ENCODE results near the gene ARMC2.

ARMC2 gene

GRCh38 chr6:108904741-108905140, 56.5 kb downstream of the ARMC2 start:
- no peak for DNase-seq (ENCODE audit: low read depth)
- TF ChIP-seq CTCF (IDR thresholded peaks at IDR 0.05; ENCODE audit: control insufficient read depth, extremely low read depth, insufficient read depth): no peak
- H3K4me3 ChIP-seq (ENCODE audit: low read depth, low read length): no peak overlapping the region

GRCh38 chr6:108914235-108915022, 66.2 kb downstream of the ARMC2 start:
- H3K4me3 ChIP-seq (ENCODE audit: low read depth, low read length): no peak overlapping the region
- TF ChIP-seq CTCF (IDR thresholded peaks at IDR 0.05; ENCODE audit: control insufficient read depth, extremely low read depth, insufficient read depth): peak; percentile 45; the same call in 1 of the 2 replicates
- DNase-seq (ENCODE audit: low read depth): no peak

- TF ChIP-seq CTCF (IDR thresholded peaks at IDR 0.05; ENCODE audit: control insufficient read depth, extremely low read depth, insufficient read depth): no peak
- no peak for DNase-seq (ENCODE audit: low read depth)
- H3K4me3 ChIP-seq (ENCODE audit: low read depth, low read length): no peak overlapping the region
Measured at GRCh38 chr6:108915258-108915657, 67.0 kb downstream of the ARMC2 start.

- no peak overlapping the region for H3K4me3 ChIP-seq (ENCODE audit: low read depth, low read length)
- no peak for DNase-seq (ENCODE audit: low read depth)
- TF ChIP-seq CTCF (IDR thresholded peaks at IDR 0.05; ENCODE audit: control insufficient read depth, extremely low read depth, insufficient read depth): no peak
Measured at GRCh38 chr6:108916026-108916686, 67.9 kb downstream of the ARMC2 start.

- no peak for DNase-seq (ENCODE audit: low read depth)
- no peak overlapping the region for H3K4me3 ChIP-seq (ENCODE audit: low read depth, low read length)
- TF ChIP-seq CTCF (IDR thresholded peaks at IDR 0.05; ENCODE audit: control insufficient read depth, extremely low read depth, insufficient read depth): no peak
Measured at GRCh38 chr6:108920751-108921150, 72.5 kb downstream of the ARMC2 start.

- no peak for DNase-seq (ENCODE audit: low read depth)
- TF ChIP-seq CTCF (IDR thresholded peaks at IDR 0.05; ENCODE audit: control insufficient read depth, extremely low read depth, insufficient read depth): no peak
- H3K4me3 ChIP-seq (ENCODE audit: low read depth, low read length): no peak overlapping the region
Measured at GRCh38 chr6:108921547-108922361, 73.5 kb downstream of the ARMC2 start.

Data from LNCaP clone FGC (cell line).